Upper lobe of left lung (tissue), 6 donors: ENCODE data around the gene KRT2. TPM values are rescaled to one million over a fixed set of nuclear protein-coding genes. Genes with fewer than 3 reads are reported as not detected.

ENCODE experiments used
- ATAC-seq, 2 donors: fragments of 200-7000 bp; cut with Tn5 transposase; one replicate each; pipeline ENCODE4 v1.9.1; 2022; ENCODE audit warnings: mild to moderate bottlenecking in 2 of 2, moderate library complexity in 2 of 2; ENCODE audit not compliant: low FRiP score in 2 of 2
- DNase-seq, 2 donors: peaks; one replicate each; pipeline ENCODE4 v3.0.0-alpha.2; 2019 to 2020
- H3K27ac ChIP-seq, 4 donors: fragments of 200-600 bp; sonication (generic); one replicate each; pipeline ENCODE4 v1.5.1; 2016 to 2019
- H3K27me3 ChIP-seq, 4 donors: fragments of 200-600 bp; sonication (generic); one replicate each; pipeline ENCODE4 v1.5.1; 2017 to 2019
- H3K36me3 ChIP-seq, 4 donors: fragments of 200-600 bp; sonication (generic); one replicate each; pipeline ENCODE4 v1.5.1; 2016 to 2019
- H3K4me1 ChIP-seq, 4 donors: fragments of 200-600 bp; sonication (generic); one replicate each; pipeline ENCODE4 v1.5.1; 2018 to 2019
- H3K4me3 ChIP-seq, 4 donors: fragments of 200-600 bp; sonication (generic); one replicate each; pipeline ENCODE4 v1.5.1; 2017 to 2019; ENCODE audit warnings: mild to moderate bottlenecking in 2 of 4, moderate library complexity in 1 of 4
- H3K9me3 ChIP-seq, 4 donors: fragments of 200-600 bp; sonication (generic); one replicate each; pipeline ENCODE4 v1.5.1; 2018 to 2019
- CTCF ChIP-seq, 6 experiments: fragments of 450-650 bp in 4 of 6; fragments of 200-600 bp in 2 of 6; sonication (generic) in 2 of 6; IDR thresholded peaks; one replicate each; pipeline ENCODE4 v1.5.1; 2016 to 2019; ENCODE audit warnings: antibody characterized with exemption in 6 of 6
- EP300 ChIP-seq, 4 donors: sonication (generic); formaldehyde crosslinking; IDR thresholded peaks; one replicate each; pipeline ENCODE4 v1.5.1; 2017; ENCODE audit warnings: antibody characterized with exemption in 4 of 4, control low read depth in 2 of 4
- POLR2A ChIP-seq, 4 donors: fragments of 450-650 bp; IDR thresholded peaks; one replicate each; pipeline ENCODE4 v1.5.1; 2016 to 2017; ENCODE audit warnings: antibody characterized with exemption in 4 of 4, mild to moderate bottlenecking in 2 of 4
- POLR2AphosphoS5 ChIP-seq, 2 donors: sonication (generic); formaldehyde crosslinking; IDR thresholded peaks; one replicate each; pipeline ENCODE4 v1.5.1; 2017; ENCODE audit warnings: antibody characterized with exemption in 2 of 2
- WGBS, 2 donors: methylation state at CpG; one replicate each; pipeline ENCODE4 v1.1.5; 2017 to 2018; 5-methylcytosine and 5-hydroxymethylcytosine counted together
- total RNA-seq, 6 donors: library from RNA; depleted of rRNA in 4 of 6; stranded (reverse); fragments of >200 nt in 4 of 6; gene quantifications; one replicate each; pipeline versions ENCODE4 v1.1.0 to v1.2.1, GENCODE V29; 2016 to 2021
- donor health status: DM: no; HTN: no; CAD: no; lungs with moderate emphysema.
- donor health status: DM: no; HTN: yes; CAD: no; lungs with severe emphysema.

The KRT2 gene
- total RNA-seq, 6 donors from 2014 or later = not detected

- ATAC-seq (no peak), DNase-seq (peak in 1 of 2 donors; percentile 42)
- Histone ChIP-seq H3K27ac (no peak overlapping the region), H3K4me3 (no peak overlapping the region), H3K36me3 (no peaks in the 10 kb centered on the region), H3K27me3 (peaks cover 0 to 11% (median 5%) of the 10 kb centered on the region in 4 donors), H3K4me1 (peaks cover 5 to 13% (median 8%) of the 10 kb centered on the region in 4 donors), H3K9me3 (no peaks in the 10 kb centered on the region)
- WGBS, 2 donors = 73 to 74% methylated on average over 7 to 8 of the region's 8 CpGs
- TF ChIP-seq POLR2AphosphoS5 (IDR thresholded peaks at IDR 0.05) (no peak), EP300 (IDR thresholded peaks at IDR 0.05) (no peak)
These were observed 40.2 kb upstream of the KRT2 start for GRCh38 chr12:52692254-52692653.

GRCh38 chr12:52691841-52692150 lies 39.8 kb upstream of the KRT2 start:
- Histone ChIP-seq H3K27ac (no peak overlapping the region), H3K27me3 (peaks cover 0 to 11% (median 5%) of the 10 kb centered on the region in 4 donors), H3K9me3 (no peaks in the 10 kb centered on the region), H3K4me1 (peaks cover 5 to 13% (median 8%) of the 10 kb centered on the region in 4 donors), H3K36me3 (no peaks in the 10 kb centered on the region), H3K4me3 (no peak overlapping the region)
- no peak for DNase-seq
- TF ChIP-seq POLR2A (IDR thresholded peaks at IDR 0.05) = no peak
- no peak for TF ChIP-seq POLR2AphosphoS5 (IDR thresholded peaks at IDR 0.05)
- TF ChIP-seq EP300 (IDR thresholded peaks at IDR 0.05) = no peak
- no peak for TF ChIP-seq CTCF (IDR thresholded peaks at IDR 0.05)
- ATAC-seq = no peak
- WGBS, 2 donors = 39 to 64% methylated on average over 2 of the region's 2 CpGs

- Histone ChIP-seq H3K27me3 (peaks cover 0 to 11% (median 5%) of the 10 kb centered on the region in 4 donors), H3K4me1 (peaks cover 5 to 13% (median 8%) of the 10 kb centered on the region in 4 donors), H3K4me3 (peak overlapping the region in 3 of 4 donors; percentile 22 to 36 (median 26)), H3K36me3 (no peaks in the 10 kb centered on the region), H3K9me3 (no peaks in the 10 kb centered on the region), H3K27ac (no peak overlapping the region)
- 3 to 15% methylated on average over 9 to 45 of the region's 45 CpGs for WGBS, 2 donors
- DNase-seq (peak in 1 of 2 donors; percentile 89), ATAC-seq (peak in 1 of 2 donors; percentile 30)
- TF ChIP-seq POLR2AphosphoS5 (IDR thresholded peaks at IDR 0.05) = no peak
- TF ChIP-seq CTCF (IDR thresholded peaks at IDR 0.05) = no peak
- TF ChIP-seq EP300 (IDR thresholded peaks at IDR 0.05) = no peak
- TF ChIP-seq POLR2A (IDR thresholded peaks at IDR 0.05) = no peak
These were observed 39.2 kb upstream of the KRT2 start for GRCh38 chr12:52691076-52691840.

GRCh38 chr12:52690351-52691075 lies 38.5 kb upstream of the KRT2 start:
- no peak for TF ChIP-seq EP300 (IDR thresholded peaks at IDR 0.05)
- no peak for TF ChIP-seq POLR2AphosphoS5 (IDR thresholded peaks at IDR 0.05)
- TF ChIP-seq POLR2A (IDR thresholded peaks at IDR 0.05) = no peak
- no peak for TF ChIP-seq CTCF (IDR thresholded peaks at IDR 0.05)
- H3K9me3 ChIP-seq = no peaks in the 10 kb centered on the region
- peaks cover 0 to 11% (median 5%) of the 10 kb centered on the region in 4 donors for H3K27me3 ChIP-seq
- H3K36me3 ChIP-seq = no peaks in the 10 kb centered on the region
- no peak for DNase-seq
- WGBS, 2 donors = 52 to 72% methylated on average over 7 to 8 of the region's 8 CpGs
- H3K27ac ChIP-seq = no peak overlapping the region
- peak overlapping the region in 3 of 4 donors; percentile 22 to 36 (median 26) for H3K4me3 ChIP-seq
- ATAC-seq = no peak
- H3K4me1 ChIP-seq = peaks cover 5 to 13% (median 8%) of the 10 kb centered on the region in 4 donors

GRCh38 chr12:52689936-52690335 lies 37.9 kb upstream of the KRT2 start:
- no peak for DNase-seq
- WGBS, 2 donors = 54% methylated on average over 1 of the region's 1 CpG; no CpG with 5 or more reads in 1 of the 2 donors
- Histone ChIP-seq H3K36me3 (no peaks in the 10 kb centered on the region), H3K27me3 (peaks cover 0 to 11% (median 5%) of the 10 kb centered on the region in 4 donors), H3K27ac (no peak overlapping the region), H3K9me3 (no peaks in the 10 kb centered on the region), H3K4me1 (peaks cover 5 to 13% (median 8%) of the 10 kb centered on the region in 4 donors), H3K4me3 (no peak overlapping the region)
- TF ChIP-seq CTCF (IDR thresholded peaks at IDR 0.05) = no peak
- TF ChIP-seq POLR2A (IDR thresholded peaks at IDR 0.05) = no peak
- TF ChIP-seq EP300 (IDR thresholded peaks at IDR 0.05) = no peak
- TF ChIP-seq POLR2AphosphoS5 (IDR thresholded peaks at IDR 0.05) = no peak
- no peak for ATAC-seq
